Measurements from ENCODE around the gene GRK1.

DNA sequence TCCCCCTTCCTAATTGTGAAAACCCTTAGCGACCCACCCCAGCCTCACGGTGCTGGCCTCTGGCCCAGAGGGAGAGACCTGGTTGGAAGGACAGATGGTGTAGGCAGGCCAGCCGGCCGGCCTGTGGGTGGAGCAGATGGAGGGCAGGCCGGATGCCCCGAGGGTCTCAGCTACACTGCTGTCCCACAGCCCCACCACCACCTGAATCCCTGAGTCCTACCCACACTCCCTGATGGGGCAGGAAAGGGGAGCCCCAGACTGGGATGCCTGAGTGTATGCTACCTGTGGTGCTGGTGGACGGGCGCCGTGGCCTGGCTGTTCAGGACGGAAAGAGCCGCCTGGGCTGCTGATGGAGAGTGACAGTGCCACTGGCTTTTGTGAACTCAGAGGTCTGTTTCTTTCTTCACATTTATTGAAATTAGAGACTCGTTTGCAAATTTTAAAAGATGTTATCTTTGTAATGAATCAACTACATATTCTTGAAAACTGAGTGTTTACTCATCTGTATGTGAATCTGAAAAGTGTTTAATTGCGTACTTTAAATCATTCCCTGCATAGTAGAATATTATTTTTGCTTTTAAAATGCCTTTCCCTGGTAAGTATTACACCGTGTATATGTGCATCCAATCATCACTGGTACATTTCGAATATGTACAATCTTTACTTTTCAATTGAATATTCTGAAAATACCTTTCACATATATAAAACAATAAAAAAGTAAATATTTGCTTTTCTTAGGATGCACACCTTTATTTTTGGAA is 46.8 kb upstream of the GRK1 start:
- TF ChIP-seq CTCF (tag by site-specific recombination; IDR thresholded peaks at IDR 0.05), result no peak
- TF ChIP-seq KLF10 (tag by site-specific recombination; IDR thresholded peaks at IDR 0.05), result no peak
- TF ChIP-seq, protein P1, sequence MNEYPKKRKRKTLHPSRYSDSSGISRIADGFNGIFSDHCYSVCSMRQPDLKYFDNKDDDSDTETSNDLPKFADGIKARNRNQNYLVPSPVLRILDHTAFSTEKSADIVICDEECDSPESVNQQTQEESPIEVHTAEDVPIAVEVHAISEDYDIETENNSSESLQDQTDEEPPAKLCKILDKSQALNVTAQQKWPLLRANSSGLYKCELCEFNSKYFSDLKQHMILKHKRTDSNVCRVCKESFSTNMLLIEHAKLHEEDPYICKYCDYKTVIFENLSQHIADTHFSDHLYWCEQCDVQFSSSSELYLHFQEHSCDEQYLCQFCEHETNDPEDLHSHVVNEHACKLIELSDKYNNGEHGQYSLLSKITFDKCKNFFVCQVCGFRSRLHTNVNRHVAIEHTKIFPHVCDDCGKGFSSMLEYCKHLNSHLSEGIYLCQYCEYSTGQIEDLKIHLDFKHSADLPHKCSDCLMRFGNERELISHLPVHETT (tag by site-specific recombination; IDR thresholded peaks at IDR 0.05), result no peak
- TF ChIP-seq ZNF658 (tag by site-specific recombination; IDR thresholded peaks at IDR 0.05), result no peak
- no peak for TF ChIP-seq ATF2 (tag by site-specific recombination; IDR thresholded peaks at IDR 0.05; ENCODE audit: low read depth)
- no peak for TF ChIP-seq ZNF692 (tag by site-specific recombination; IDR thresholded peaks at IDR 0.05)
- TF ChIP-seq PBX3 (CRISPR knock-in tag; IDR thresholded peaks at IDR 0.05), result no peak

Measured in HEK293 (cell line).